Cerebellar cortex (tissue), 1 donor: ENCODE data around the gene OSBPL2.

Experiments
- DNase-seq: peaks from one replicate; pipeline ENCODE4 v3.0.0-alpha.2; 2015; ENCODE audit warnings: low spot score

Gene OSBPL2

GRCh38 chr20:62313460-62314338 lies 75.4 kb downstream of the OSBPL2 start:
- no peak for DNase-seq

DNA sequence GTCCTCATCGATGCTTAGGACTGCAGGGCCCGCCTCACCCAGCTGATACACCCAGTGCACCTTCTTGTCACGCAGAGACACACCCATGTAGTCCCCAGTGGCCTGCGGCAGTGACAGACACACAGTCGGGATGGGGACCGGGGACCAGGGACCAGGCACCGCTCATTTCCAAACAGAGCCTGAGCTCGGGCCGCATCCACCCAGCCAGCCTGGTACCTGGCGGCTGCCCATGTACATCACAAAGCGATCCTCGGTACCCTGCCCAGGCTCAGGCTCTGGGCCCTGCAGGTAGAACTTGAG lies 76.0 kb downstream of the OSBPL2 start:
- DNase-seq = no peak

DNA sequence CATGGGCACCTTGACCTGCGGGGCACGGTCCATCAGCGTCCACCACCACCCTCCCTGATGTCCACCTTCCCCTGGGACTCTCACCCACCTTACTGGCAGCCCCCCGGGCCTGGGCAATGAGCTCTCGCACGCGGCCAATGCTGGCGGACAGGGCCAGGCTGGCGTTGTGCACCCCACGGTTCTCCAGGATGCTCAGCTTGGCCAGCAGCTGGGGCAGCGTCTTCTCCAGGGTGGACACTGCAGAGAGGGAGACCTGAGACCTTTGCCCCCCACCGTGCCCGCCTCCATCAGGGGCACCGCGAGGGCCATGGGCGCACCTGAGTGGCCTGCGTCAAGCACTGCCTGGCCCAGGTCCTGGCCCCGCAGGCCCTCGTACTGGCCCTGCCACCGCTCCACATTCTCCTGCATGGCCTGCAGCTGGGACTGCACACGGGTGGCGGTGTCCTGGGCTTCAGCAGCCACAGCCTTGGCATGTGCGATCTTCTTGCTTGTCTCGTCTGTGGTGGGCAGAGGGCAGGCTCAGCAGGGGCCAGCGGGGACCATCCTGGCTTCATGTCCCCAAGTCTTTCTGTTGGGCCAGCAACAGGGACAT lies 76.5 kb downstream of the OSBPL2 start:
- DNase-seq = no peak

DNA sequence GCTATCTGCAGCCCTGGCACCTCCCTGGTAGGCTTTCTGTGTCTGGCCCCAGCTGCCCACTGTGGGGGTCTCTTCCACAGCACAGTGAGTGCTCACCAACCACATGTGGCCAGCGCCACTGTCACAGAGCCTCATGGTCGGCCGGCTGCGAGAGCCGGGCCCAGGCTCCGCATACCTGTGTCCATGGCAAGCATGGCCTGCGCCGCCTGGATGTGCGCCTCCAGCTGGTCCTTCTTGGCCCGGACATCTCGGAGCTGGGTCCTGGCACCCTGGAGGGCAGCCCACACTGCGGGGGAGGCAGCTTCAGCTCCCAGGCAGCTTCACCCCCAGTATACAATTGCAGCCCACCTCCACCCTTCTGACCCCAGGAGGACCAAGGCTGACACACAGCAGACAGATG lies 77.5 kb downstream of the OSBPL2 start:
- DNase-seq = no peak

- DNase-seq = peak; percentile 84
These were observed 78.2 kb downstream of the OSBPL2 start for GRCh38 chr20:62316331-62317166.

DNA sequence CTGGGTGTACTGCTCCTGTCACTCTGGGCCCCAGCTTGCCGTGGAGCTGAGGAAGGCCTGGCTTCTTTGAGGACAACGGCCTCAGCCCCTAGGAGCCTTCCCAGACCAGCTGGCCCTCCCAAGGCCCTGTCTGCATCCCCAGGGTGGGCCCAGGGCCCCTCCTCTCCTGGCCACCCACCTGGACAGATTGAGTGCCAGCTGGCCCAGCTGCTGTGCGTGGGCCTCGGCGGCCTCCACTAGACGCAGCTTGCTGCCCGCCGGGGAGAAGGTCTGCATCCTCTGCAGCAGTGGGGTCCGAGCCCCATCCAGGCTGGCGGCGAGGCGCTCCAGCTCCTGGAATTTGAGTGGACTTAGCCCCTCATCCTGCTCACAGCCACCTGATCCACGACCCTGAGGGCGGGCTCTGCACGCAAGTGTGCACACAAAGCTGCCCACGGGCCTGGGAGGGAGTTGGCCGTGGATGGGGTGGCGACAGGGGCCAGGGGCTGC lies 78.9 kb downstream of the OSBPL2 start:
- no peak for DNase-seq

DNA sequence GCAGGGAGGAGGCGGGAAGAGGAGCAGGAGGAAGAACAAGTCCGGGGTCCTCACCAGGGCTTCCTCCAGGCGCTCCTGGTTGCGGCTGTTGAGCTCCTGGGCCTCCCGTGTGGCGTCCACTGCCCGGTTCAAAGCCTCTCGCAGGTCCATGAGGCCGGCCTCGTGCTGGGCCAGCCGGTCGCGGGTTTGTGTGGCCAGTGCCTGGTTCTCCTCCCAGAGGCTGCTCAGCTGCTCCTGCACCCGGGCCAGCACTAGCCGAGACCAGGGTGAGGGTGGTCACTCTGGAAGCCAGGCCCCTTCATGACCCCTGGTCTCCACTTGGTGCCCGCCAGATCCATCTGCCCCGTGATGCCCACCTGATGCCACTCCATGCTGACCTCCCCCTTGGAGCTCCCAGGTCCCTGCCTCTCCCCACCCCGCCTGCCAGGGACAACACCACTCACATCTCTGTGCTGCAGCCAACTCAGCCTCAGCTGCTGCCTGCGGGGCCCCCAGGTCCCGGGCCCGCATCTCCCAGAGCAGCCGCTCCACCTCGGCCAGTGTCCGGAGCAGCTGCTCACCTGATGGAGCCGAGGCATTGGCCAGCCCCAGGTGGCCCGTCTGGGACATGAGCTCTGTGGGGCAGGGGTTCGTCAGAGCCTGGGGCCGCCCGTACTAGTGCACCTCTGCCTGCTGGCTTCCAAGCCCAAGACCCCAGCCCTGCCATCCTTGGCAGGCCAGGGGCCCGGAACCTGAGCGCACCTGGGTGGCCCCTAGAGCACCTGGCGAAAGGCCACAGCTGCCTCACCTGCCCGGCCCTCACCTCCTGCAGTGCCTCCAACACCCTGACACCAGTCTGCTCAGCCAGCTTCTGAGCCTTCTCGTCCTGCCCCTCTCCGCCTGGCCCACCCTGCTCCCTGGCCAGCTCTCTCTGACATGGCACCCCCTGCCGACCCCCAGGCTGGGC lies 80.4 kb downstream of the OSBPL2 start:
- DNase-seq = no peak

DNA sequence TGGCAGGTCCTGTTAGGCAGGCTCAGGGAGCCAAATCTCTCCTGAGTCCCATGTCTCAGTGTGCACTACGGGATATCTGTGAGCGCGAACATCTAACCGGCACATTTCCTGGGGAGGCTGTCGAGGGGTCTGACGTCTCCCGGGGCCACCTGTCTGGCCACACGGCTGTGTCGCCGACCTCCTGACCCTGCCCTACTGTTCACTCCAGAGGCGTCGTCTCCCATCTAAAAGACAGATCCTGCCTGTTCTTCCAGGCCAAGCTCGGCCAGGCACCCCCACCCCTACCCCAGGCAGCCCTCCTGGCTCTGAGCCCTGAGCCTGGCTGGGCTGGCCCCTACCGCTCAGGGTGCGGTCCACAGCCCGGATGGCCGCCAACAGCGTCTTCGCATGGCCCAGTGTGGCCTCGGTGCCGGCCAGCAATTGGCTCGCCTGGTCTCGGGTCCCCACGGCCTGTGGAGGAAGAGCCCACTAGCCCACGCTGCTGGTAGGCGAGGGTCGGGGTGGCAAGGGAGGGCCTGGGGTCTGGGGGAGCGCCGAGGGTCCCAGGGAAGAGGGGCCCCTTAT lies 81.1 kb downstream of the OSBPL2 start:
- no peak for DNase-seq

DNA sequence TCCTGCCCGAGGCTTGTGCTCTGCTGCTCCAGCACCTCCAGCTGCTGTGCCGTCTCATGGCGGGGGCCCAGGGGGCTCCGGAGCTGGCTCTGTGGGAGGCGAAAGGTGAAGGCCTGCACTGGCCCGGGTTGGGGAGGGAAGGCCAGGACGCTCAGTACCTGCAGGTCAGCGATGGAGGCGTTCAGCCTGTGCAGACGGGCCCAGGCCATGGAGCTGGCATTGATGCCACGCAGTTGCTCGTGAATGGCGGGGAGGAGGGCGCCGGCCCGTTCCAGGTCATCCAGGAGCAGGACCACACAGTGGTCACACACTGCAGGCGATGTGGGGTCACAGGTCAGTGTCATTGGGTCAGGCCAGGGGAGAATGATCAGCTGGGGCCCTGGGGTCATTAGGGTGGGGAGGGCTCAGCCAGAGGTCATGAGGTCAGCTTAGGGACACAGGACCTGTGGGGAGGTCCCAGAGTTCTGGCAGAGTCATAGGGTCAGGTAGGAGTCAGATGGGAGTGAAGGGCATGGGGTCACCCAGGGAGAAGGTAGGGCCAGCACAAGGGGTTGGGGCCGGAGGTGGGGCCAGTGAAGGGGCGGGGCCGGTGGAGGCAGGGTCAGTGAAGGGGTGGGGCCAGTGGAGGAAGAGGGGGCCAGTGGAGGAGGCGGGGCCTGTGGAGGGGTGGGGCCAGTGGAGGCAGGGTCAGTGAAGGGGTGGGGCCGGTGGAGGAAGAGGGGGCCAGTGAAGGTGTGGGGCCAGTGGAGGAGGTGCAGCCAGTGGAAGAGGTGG lies 82.4 kb downstream of the OSBPL2 start:
- no peak for DNase-seq

GRCh38 chr20:62321521-62321948 lies 83.2 kb downstream of the OSBPL2 start:
- DNase-seq = no peak

GRCh38 chr20:62321975-62322374 lies 83.7 kb downstream of the OSBPL2 start:
- DNase-seq = no peak

GRCh38 chr20:62322492-62323041 lies 84.2 kb downstream of the OSBPL2 start:
- no peak for DNase-seq

DNA sequence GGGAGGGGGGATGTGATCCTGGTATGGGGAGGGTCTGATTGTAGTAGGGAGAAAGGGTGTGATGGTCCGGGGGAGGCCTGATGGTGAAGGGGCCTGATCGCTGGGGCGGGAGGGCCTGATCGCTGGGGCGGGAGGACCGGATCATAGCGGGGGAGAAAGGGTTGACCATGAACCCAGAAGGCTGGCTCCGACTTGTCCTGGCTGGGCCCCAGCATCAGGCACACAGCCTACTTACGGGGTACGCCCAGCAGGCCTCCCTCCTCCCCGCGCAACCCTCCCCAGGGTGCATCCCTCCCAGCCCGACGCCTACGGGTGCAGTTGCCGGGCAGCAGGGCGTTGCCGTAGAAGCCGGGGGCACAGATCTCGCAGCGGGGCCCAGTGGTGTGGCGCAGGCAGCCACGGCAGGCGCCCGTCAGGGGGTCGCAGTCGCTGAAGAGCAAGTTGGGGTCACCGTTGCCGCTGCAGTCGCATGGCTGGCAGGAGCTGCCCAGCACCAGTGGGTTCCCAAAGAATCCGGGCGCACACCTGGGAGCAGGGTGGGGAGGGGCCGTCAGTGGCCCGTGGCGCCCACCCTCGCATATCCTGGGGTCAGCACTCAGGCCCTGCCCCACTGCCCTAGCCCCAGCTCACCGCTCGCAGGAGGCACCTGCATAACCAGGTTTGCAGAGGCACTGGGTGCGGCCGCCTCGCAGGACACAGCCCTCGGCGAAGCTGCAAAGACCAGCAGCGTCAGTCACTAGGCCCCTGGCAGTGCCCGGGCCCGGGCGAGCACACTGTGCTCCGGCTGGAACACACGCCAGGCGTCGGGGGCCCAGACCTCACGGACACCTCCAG lies 85.0 kb downstream of the OSBPL2 start:
- no peak for DNase-seq

GRCh38 chr20:62323980-62324906 lies 85.9 kb downstream of the OSBPL2 start:
- no peak for DNase-seq

DNA sequence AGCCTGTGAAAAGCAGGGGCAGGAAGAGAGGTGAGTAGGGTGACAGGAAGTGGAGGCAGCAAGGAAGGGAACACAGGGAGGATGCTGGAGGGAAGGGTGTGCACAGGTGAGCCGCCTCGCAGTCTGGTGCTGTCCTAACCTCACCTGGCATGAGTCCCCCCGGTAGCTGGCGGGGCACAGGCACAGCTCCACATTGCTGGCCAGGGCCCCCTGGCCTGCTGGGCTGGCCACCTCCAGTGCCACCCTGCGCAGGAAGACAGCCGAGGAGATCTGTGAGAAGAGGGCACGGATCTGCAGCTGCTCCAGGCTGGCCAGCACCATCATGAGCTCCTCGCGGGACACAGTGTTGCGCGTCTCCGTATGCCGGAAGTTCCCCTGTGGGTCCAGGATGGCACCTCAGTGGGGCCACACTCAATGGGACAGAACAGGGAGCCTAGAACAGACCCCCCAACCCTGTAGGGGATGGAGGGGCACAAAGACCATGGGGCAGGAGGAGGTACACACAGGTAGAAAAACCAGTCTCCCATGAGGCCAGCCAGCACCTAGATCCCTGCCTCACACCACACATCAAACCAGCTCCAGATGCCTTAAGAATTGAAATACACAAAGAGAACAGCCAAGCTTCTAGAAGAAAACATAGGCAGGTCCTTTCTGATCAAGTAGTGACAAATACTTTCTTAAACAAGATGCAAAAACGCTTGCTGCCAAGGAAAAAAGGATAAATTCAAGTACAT lies 87.0 kb downstream of the OSBPL2 start:
- no peak for DNase-seq

DNA sequence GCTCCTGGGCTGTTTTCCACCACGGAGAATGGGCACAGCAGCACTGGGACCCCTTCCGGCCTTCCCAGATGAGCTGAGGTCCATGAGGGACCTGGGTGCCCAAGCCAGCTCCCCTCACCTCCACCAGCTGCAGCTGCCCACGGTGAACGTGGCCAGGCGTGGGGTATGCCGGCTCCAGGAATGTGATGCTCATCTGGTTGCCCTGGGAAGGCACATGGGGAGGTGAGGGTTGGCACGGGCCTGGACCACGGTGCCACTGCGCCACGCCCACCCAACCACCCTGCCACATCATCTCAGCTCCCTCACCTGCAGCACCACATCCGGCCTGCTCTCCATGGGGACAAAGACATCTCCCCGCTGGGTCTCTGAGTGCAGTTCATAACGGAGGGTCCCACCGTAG lies 88.2 kb downstream of the OSBPL2 start:
- no peak for DNase-seq

GRCh38 chr20:62326959-62327725 lies 88.8 kb downstream of the OSBPL2 start:
- DNase-seq = no peak
